Measurements from ENCODE around the gene DUSP10.

GRCh38 chr1:221775206-221775605, 33.3 kb upstream of the DUSP10 start:
- TF ChIP-seq CTCF (IDR thresholded peaks at IDR 0.05; ENCODE audit: insufficient read depth, low read length, poor library complexity, severe bottlenecking) (no peak), EZH2phosphoT487 (conservative IDR thresholded peaks at IDR 0.05; ENCODE audit: low read length) (no peak)
